ENCODE data around the gene GANC.

GANC gene

DNA sequence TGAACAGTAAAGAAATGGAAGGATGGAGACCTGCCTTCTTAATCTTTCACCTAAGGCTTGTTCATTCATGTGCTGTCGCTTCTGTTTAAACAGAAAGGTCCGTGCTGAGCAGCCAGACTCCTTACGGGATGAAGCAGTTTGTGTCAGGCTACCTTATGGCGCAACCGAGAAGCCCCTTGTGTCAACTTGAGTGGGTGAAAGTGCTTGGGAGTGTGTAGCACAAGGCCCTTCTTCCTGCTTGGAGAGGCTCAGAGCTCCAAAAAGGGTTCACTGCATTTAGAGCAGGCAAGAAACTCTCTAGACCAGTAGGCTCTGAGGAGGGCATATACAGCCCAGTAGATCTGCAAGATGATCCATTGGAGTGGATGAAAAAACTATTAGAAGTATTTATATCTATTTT, 102.3 kb downstream of the GANC start:
- in situ Hi-C loops (cut with HindIII; ENCODE audit: low sequenced_read_pairs) = no loop called here

DNA sequence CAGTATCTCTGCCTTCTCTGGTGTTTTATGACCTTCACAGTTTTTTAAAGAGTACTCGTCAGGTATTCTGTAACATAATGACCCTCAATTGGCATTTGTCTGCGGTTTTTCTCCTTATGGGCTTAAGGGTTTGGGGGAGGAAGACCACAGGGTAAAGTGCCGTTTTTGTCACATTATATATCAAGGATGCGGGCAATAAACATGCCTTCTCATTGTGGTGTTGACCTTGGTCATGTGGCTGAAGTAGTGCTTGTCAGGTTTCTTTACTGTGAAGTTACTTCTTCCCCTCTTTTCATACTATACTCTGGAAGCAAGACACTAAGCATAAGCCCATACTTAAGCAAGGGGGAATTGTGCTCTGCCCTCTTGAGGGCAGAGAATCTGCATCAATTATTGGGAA, 102.9 kb downstream of the GANC start:
- in situ Hi-C loops (cut with HindIII; ENCODE audit: low sequenced_read_pairs) = no loop called here

DNA sequence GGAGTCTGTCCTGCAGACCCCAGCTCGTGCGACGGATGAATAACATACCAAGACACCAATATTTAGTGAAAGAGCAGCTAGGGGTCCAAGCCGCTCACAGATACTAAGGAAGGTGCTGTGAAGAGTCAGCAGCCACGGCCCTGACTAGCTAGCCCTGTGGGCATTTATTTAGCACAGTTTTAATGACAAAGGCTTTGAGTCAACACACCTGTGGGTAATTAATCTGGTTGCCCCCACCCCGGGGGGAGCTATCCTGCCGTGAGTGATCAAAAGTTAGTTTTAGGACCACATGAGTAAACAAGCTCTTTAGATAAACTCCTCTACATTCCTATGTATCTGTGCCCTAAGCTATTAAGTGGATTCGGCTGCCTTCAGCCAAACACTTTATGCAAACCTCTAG, 105.0 kb downstream of the GANC start:
- in situ Hi-C loops (cut with HindIII; ENCODE audit: low sequenced_read_pairs) = no loop called here

DNA sequence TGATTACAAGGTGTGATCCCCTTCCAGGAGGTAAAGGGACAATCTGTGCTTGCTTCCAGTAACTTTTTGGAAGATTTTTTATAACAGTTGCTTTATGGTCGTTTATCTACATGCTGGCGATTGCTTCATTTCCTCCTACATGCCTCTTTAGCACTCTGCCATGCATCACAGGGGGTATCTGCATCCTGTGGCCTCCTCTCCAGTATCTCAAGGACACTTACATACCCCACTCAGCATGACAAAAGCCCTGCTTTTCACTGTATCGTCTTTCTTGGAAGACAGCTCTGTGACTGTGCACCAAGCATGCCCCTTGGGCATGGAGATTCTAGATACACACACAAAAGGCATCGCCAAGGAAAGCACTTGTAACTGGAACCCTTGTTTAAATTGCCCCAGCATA, 111.6 kb downstream of the GANC start:
- in situ Hi-C loops (cut with HindIII; ENCODE audit: low sequenced_read_pairs) = no loop called here

DNA sequence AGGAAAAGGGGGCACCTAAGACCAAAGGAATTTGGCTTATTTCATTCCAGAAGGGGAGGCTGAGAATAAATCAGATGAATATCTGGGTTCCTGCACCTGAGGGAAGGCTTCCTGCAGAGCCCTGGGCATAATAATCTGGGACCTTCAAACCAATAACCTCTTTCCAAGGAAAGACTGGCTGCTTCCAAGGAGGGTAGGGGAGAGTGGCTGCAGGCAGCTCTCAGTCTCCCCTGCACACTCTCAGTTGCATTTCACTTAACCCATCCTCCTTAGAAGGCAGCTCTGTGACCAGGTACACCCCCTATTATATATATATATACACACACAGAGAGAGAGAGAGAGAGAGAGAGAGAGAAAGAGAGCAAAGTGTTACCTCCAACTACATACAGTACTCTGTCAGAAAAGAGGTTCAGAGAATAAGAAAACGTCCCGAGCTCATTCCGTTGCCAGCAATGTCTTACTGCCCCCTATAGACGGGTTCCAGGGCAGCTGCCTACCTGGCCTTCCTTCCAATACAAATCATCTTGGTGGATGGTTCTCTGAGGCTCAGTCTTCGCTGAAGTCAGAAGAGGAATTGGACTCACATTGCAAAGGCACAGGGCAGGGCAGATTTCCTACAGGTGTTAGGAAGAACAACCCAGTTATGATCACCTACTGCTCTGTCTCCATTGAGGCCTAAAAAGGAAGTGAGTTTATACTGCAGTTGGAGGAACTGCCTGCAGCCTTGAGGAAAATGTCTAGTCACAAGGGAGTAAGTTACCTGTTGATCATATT, 112.4 kb downstream of the GANC start:
- in situ Hi-C loops (cut with HindIII; ENCODE audit: low sequenced_read_pairs) = no loop called here

DNA sequence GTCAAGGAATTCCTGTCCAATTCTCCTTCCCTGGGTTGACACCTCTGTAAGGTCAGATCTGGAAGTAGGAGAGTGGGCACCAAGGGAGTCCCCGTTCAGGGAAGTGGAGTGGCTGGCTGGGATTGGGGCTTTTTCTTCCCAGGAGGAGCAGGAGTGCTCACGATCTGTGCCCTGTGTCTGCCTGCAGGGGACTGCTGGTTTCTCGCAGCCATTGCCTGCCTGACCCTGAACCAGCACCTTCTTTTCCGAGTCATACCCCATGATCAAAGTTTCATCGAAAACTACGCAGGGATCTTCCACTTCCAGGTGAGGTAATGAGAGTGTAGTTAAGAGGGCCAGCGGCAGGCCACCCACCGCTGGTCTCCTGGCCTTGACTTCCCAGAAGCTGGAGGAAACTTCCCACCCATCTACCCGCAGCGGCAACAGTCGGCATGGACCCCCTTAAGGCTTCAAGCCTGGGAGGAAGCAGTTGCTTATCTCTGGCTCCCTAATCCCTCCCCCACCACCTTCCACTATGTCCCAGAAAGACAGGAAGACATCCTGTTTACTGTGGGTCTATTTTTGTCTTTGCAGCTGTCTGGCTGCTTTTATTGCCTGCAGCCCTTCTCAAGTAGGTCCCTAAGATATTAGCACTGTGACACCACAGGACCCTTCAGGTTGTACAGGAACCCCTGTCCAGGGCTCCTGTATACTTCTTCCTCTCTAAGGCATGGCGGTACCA, 113.1 kb downstream of the GANC start:
- in situ Hi-C loops (cut with HindIII; ENCODE audit: low sequenced_read_pairs) = no loop called here

DNA sequence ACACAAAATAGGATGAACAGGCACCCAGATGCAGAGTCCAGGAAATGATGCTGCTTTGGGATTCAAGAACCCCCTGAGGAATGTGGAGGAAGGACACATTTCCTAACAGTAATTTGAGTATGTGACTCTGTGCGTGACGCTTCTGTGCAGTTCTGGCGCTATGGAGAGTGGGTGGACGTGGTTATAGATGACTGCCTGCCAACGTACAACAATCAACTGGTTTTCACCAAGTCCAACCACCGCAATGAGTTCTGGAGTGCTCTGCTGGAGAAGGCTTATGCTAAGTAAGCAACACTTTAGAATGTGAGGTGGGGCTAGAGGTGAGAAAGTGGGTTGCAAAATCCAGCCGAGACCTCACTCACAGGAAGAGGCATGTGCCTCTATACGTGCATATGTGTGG, 114.6 kb downstream of the GANC start:
- in situ Hi-C loops (cut with HindIII; ENCODE audit: low sequenced_read_pairs) = no loop called here

DNA sequence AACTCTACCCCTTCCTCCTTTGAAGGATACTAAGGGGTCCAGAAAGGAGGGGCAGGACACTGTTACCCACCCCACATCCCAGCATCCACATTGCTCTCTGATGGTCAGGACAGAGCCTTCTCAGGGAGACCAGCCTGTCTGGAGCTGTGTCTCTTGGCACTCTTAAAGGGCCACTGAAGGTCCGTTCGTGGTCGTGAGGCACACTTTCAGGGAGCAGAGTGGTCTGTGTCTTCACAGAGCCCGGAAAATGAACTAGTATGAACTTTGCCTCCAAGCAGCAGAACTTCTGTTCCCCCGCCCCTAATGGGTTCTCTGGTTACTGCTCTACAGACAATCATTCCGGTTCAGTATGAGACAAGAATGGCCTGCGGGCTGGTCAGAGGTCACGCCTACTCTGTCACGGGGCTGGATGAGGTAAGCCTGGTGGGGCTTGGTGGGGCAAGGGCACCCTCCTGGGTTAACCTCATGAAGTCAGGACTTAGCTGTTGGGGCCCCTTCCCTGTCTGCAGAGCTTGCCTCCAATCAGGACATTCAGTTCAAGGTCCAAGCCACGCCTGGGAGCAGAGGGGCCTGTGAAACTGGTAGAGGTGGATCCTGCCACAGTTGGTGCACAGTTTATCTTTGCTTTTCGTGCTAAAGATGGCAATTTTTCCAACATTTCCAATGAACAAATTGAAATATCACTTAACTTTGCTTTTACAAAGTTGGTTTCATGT, 119.5 kb downstream of the GANC start:
- in situ Hi-C loops (cut with HindIII; ENCODE audit: low sequenced_read_pairs) = no loop called here

DNA sequence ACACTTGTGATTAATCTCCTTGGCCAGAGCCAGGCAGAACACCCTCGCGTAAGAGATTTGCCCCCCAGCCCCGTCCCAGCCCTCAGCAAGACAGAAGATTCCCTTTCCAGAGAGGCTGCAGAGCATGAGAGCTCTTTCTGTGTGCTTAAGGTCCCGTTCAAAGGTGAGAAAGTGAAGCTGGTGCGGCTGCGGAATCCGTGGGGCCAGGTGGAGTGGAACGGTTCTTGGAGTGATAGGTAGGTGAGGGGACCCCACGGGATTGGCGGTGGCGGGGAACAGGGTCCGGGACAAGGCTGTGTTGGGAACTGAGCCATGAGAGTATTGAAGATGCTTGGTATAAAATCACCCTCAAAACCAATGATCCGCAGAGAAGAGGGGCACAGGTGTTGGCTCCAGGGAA, 121.1 kb downstream of the GANC start:
- in situ Hi-C loops (cut with HindIII; ENCODE audit: low sequenced_read_pairs) = no loop called here

DNA sequence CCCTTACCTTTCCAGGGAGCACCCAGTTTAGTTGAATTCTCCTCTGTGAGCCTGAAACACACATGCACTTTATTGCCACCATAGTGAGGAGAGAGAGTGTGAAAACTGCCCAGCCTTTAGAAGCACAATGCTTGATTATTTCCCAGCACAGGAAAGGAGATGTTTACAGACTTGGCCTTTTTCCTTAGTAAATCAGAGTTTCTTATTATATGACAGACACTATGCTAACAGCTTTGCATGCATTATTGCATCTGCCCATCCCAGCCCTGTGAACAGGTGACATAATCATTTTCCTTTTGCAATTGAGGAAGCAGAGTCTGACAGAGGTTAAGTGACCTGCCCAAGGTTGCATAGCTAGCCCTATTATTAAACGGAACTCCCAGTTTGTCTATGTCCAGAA, 122.8 kb downstream of the GANC start:
- in situ Hi-C loops (cut with HindIII; ENCODE audit: low sequenced_read_pairs) = no loop called here

DNA sequence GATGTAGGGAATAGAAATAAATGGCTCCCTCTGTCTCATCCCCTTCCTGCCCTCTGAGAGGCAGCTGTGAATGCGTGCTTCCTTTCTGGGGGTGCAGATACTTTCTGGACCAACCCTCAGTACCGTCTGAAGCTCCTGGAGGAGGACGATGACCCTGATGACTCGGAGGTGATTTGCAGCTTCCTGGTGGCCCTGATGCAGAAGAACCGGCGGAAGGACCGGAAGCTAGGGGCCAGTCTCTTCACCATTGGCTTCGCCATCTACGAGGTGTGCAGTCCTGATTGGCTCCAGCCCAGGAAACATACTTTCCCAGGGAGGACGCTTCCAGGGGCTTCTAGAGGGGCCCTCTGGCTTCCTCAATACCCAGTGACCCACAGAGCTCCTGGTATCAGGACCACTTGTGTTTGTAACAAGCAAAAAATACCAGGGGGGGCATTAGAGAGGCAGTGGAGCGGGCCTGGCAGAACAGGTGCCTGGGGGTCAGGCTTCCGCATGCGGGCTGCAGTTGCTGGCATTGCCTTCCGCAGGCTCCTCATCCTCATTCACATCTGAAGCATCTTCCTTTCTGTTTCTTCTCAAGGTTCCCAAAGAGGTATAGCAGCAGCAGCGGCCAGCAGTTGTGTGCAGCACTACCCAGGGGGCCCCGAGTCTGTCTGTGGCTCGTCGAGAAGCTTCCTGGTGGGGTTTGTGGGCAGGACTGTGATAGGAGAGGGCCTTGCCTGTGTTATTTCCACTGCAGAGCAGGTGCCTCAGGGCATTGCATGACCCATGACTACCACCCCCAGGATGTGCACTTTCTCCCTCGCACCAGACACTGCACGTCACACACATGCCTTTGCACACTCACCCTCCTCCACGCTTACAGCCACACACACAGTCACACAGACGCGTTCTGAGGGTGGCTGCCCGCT, 128.8 kb downstream of the GANC start:
- in situ Hi-C loops (cut with HindIII; ENCODE audit: low sequenced_read_pairs) = no loop called here

DNA sequence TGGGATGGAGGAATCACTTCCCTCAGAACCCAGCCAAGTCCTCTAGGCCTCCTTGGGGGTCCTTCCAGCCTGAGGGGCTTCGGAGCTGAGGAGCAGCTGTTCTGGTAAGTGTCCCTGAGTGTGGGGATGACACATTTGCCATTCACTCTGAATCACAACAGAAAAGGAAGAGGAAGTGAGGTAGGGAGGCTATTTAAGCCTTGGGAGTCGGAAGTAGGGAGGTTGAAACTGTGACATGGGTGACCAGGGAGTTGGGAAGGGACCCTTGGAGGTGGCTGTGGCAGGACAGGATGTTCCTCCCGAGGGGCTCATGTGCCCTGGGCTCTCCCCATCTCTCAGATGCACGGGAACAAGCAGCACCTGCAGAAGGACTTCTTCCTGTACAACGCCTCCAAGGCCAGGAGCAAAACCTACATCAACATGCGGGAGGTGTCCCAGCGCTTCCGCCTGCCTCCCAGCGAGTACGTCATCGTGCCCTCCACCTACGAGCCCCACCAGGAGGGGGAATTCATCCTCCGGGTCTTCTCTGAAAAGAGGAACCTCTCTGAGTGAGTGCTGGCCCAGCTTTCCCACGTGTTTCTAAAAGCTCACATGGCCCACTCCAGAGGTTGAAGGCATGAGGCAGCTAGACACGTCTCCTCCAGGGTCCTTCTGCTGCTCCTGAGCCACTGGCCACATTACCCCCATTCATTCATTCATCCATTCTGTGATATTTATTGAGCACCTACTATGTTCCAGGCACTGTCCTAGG, 129.6 kb downstream of the GANC start:
- in situ Hi-C loops (cut with HindIII; ENCODE audit: low sequenced_read_pairs) = no loop called here

DNA sequence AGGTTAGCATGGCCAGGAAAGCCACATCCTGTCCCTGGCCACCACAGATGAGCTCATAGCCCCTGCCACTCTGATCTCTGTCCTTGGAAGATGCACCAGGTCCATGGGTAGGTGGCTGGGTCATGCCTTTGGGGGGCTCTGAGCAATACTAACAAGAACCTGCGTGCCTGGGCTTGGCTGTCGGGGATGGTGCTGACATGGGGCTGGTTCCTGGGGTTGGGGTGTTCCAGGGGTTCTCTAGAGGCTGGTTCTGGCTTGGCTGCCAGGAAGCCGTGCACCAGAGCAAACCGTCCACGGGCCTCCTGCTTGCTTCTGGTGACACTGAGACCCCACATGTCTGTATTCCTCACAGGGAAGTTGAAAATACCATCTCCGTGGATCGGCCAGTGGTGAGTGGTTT, 130.4 kb downstream of the GANC start:
- in situ Hi-C loops (cut with HindIII; ENCODE audit: low sequenced_read_pairs) = no loop called here

DNA sequence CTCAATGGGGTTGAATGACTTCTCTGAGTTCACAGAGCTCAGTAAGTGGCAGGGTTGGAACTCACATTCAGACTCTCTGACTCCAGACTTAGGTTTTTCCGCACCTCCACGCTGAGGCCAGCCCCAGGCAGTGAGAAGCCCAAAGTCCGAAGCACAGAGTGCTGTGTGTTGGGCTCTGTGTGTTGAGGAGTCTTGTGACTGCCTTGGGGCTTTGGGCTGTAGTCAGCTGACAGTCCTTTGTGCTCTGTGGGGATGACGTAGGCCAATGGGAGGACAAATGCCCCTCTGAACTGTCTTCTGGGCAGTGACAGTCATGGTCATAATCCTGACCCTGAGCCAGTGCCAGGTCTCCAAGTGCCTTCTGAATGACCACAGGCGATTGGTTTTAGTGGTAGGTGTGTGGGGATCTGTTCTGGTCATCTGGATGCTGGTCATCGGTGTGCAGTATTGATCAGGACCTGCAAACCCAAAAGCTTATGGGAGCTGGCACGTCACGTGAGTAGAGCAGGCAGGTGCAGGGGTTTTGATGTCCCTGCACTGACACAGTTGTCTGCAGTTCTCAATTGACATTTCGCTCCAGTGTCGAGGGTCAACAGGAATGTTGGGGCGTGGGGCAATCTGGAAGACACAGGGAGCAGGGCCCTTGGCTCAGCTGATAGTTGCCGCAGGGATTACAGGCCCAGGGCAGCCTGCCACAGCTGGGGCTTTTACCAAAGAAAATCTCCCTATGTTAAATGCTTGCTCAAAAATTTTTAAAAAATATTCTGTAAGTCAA, 131.6 kb downstream of the GANC start:
- in situ Hi-C loops (cut with HindIII; ENCODE audit: low sequenced_read_pairs) = no loop called here

DNA sequence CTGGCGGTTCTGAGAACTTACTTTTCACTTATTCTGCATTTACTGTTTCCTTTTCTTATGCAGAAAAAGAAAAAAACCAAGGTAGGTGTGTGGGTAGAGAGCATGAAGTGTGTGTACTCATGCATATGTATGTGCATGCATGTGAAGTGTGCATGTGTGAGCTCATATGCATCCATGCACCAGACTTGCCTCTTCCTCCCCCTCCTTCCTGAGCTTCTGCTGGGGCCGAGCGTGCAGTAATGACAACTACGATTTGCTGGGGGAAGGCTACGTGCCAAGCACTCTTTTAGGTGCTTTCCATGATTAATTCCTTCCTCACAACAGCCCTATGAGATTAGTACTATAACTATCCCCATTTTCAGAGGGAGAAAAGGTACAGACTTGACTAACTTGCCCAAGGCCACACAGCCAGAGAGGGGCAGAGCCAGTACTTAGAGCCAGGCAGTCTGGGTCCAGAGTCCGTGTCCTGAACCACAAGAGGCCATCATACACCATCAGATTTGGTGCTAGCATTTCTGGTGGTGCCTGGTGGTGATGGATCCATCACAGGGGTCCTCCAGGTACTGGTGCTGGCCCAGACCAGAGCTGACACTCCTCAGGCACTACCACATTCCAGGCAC, 133.0 kb downstream of the GANC start:
- in situ Hi-C loops (cut with HindIII; ENCODE audit: low sequenced_read_pairs) = no loop called here
